CD14-positive monocyte (primary cell): ENCODE data around the gene PCDHA13. TPM values are rescaled to one million over a fixed set of nuclear protein-coding genes. Genes with fewer than 3 reads are reported as not detected.

Source experiments
- DNase-seq, 3 donors: peaks; one replicate each; pipeline ENCODE4 v3.0.0-alpha.2; 2011 to 2022
- H2AFZ ChIP-seq: 2 replicates; pipeline ENCODE4 v1.6.0; 2012; ENCODE audit warnings: mild to moderate bottlenecking, low read depth, low read length, inconsistent platforms; ENCODE audit not compliant: insufficient read depth, poor library complexity, severe bottlenecking
- H3K27ac ChIP-seq, 2 donors: 1 replicate in 1 of 2; 2 replicates in 1 of 2; pipeline ENCODE4 v1.5.1; 2012 to 2013; ENCODE audit warnings: low read length in 2 of 2, control low read depth in 1 of 2, inconsistent platforms in 1 of 2, low read depth in 1 of 2, mild to moderate bottlenecking in 1 of 2
- H3K27me3 ChIP-seq, 2 donors: one replicate each; pipeline versions ENCODE4 v1.6.0 to v1.6.1; 2011 to 2013; ENCODE audit warnings: low read length in 2 of 2; ENCODE audit not compliant: control insufficient read depth in 2 of 2, insufficient read depth in 2 of 2
- H3K36me3 ChIP-seq, 2 donors: replicated peaks in 1 of 2; 1 replicate in 1 of 2; 2 replicates in 1 of 2; pipeline versions ENCODE4 v1.5.1 to v1.6.1; 2012 to 2013; ENCODE audit warnings: low read length in 2 of 2, control low read depth in 1 of 2, inconsistent platforms in 1 of 2, mild to moderate bottlenecking in 1 of 2; ENCODE audit not compliant: insufficient read depth in 2 of 2, control insufficient read depth in 1 of 2
- H3K4me1 ChIP-seq, 2 donors: 1 replicate in 1 of 2; 2 replicates in 1 of 2; pipeline versions ENCODE4 v1.5.1 to v1.6.1; 2012 to 2013; ENCODE audit warnings: low read length in 2 of 2, control low read depth in 1 of 2, inconsistent platforms in 1 of 2, mild to moderate bottlenecking in 1 of 2, moderate library complexity in 1 of 2; ENCODE audit not compliant: insufficient read depth in 2 of 2, control insufficient read depth in 1 of 2
- H3K4me2 ChIP-seq: replicated peaks from 2 replicates; pipeline ENCODE3; 2012; ENCODE audit warnings: low read length, moderate library complexity, mild to moderate bottlenecking; ENCODE audit not compliant: poor library complexity, severe bottlenecking; ENCODE audit errors: extremely low read depth
- H3K4me3 ChIP-seq, 3 experiments: fragments of 200-600 bp in 1 of 3; sonication (generic) in 1 of 3; replicated peaks in 1 of 3; 1 replicate in 2 of 3; 2 replicates in 1 of 3; pipeline ENCODE4 v1.5.1; 2011 to 2013; ENCODE audit warnings: low read length in 3 of 3, mild to moderate bottlenecking in 3 of 3, control low read depth in 2 of 3, low read depth in 2 of 3, inconsistent platforms in 1 of 3, moderate library complexity in 1 of 3
- H3K79me2 ChIP-seq: 2 replicates; pipeline ENCODE4 v1.6.0; 2012; ENCODE audit warnings: mild to moderate bottlenecking, control low read depth, inconsistent platforms, low read length, moderate library complexity; ENCODE audit not compliant: insufficient read depth
- H3K9ac ChIP-seq: 2 replicates; pipeline ENCODE4 v1.6.0; 2017; ENCODE audit warnings: low read length, mild to moderate bottlenecking; ENCODE audit not compliant: insufficient read depth, poor library complexity, severe bottlenecking
- H3K9me3 ChIP-seq, 2 donors: replicated peaks in 1 of 2; 1 replicate in 1 of 2; 2 replicates in 1 of 2; pipeline versions ENCODE4 v1.5.1 to v1.6.1; 2012 to 2013; ENCODE audit warnings: low read length in 2 of 2, control low read depth in 1 of 2; ENCODE audit not compliant: control insufficient read depth in 1 of 2, insufficient read depth in 1 of 2
- H4K20me1 ChIP-seq: 2 replicates; pipeline ENCODE4 v1.6.0; 2012; ENCODE audit warnings: mild to moderate bottlenecking, low read length, control low read depth, moderate library complexity; ENCODE audit not compliant: insufficient read depth
- H3K27ac Mint-ChIP-seq, 7 donors: one replicate each; pipeline ENCODE4 v1.8.0; 2020; ENCODE audit warnings: mild to moderate bottlenecking in 7 of 7, mixed read lengths in 7 of 7, moderate library complexity in 6 of 7, inconsistent platforms in 2 of 7
- H3K27me3 Mint-ChIP-seq, 3 donors: one replicate each; pipeline ENCODE4 v1.8.0; 2021 to 2022; ENCODE audit warnings: low read depth in 3 of 3, mild to moderate bottlenecking in 3 of 3, mixed read lengths in 3 of 3, moderate library complexity in 3 of 3, inconsistent platforms in 1 of 3
- H3K36me3 Mint-ChIP-seq, 2 donors: one replicate each; pipeline ENCODE4 v1.8.0; 2020; ENCODE audit warnings: mixed read lengths in 2 of 2, inconsistent platforms in 1 of 2, mild to moderate bottlenecking in 1 of 2
- H3K4me1 Mint-ChIP-seq: one replicate; pipeline ENCODE4 v1.8.0; 2020; ENCODE audit warnings: mild to moderate bottlenecking, mixed read lengths
- H3K4me3 Mint-ChIP-seq, 2 donors: one replicate each; pipeline ENCODE4 v1.8.0; 2020; ENCODE audit warnings: mild to moderate bottlenecking in 2 of 2, mixed read lengths in 2 of 2, moderate library complexity in 1 of 2
- H3K9me3 Mint-ChIP-seq, 7 donors: one replicate each; pipeline ENCODE4 v1.8.0; 2020 to 2022; ENCODE audit warnings: mixed read lengths in 7 of 7, mild to moderate bottlenecking in 6 of 7, moderate library complexity in 6 of 7, inconsistent platforms in 2 of 7
- WGBS: methylation state at CpG from one replicate; pipeline ENCODE4 v1.1.5; 2013; ENCODE audit warnings: missing lambda C conversion rate; ENCODE audit not compliant: insufficient coverage; 5-methylcytosine and 5-hydroxymethylcytosine counted together
- intact Hi-C, 2 donors: fragments of 100-400 bp; cut with micrococcal nuclease; formaldehyde crosslinking; loops; one replicate each; pipeline versions ENCODE4 v1.15.0 to v1.15.1; 2023
- polyA plus RNA-seq, 3 donors: library from polyadenylated mRNA; depleted of rRNA in 1 of 3; unstranded in 2 of 3; stranded (reverse) in 1 of 3; fragments of 300-500 nt in 2 of 3; fragments of >200 nt in 1 of 3; fragmentation: Illumina TruSeq in 2 of 3; gene quantifications; 1 replicate in 2 of 3; 2 replicates in 1 of 3; pipeline ENCODE4 v1.2.3, GENCODE V29; 2012 to 2021
- TF ChIP-seq, protein P1 (sequence below): fragments of 200-600 bp; IDR thresholded peaks from one replicate; pipeline ENCODE4 v1.8.0; 2022; ENCODE audit warnings: antibody characterized with exemption, mild to moderate bottlenecking

Gene PCDHA13
- polyA plus RNA-seq, 3 donors = not detected

DNA sequence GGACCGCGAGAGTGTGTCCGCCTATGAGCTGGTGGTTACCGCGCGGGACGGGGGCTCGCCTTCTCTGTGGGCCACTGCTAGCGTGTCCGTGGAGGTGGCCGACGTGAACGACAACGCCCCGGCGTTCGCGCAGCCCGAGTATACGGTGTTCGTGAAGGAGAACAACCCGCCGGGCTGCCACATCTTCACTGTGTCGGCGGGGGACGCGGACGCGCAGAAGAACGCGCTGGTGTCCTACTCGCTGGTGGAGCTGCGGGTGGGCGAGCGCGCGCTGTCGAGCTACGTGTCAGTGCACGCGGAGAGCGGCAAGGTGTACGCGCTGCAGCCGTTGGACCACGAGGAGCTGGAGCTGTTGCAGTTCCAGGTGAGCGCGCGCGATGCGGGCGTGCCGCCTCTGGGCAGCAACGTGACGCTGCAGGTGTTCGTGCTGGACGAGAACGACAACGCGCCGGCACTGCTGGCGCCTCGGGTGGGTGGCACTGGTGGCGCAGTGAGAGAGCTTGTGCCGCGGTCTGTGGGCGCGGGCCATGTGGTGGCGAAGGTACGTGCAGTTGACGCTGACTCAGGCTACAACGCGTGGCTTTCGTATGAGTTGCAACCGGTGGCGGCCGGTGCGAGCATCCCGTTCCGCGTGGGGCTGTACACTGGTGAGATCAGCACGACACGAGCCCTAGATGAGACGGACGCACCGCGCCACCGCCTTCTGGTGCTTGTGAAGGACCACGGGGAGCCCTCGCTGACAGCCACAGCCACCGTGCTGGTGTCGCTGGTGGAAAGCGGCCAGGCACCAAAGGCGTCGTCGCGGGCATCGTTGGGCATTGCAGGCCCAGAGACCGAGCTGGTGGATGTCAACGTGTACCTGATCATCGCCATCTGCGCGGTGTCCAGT lies 46.1 kb upstream of the PCDHA13 start:
- peaks cover 26 to 53% of the 10 kb centered on the region in 2 donors for H3K9me3 ChIP-seq
- H3K27me3 ChIP-seq = peaks cover 0 to 13% of the 10 kb centered on the region in 2 donors
- H3K27ac ChIP-seq = no peak overlapping the region
- peaks cover 8 to 24% (median 18%) of the 10 kb centered on the region in 3 donors for H3K27me3 Mint-ChIP-seq
- no peak overlapping the region for H3K9ac ChIP-seq
- H3K4me1 ChIP-seq = no peaks in the 10 kb centered on the region
- intact Hi-C loops = no loop called here
- H3K4me2 ChIP-seq = no peak overlapping the region
- no peaks in the 10 kb centered on the region for H3K36me3 ChIP-seq
- H2AFZ ChIP-seq = no peak overlapping the region
- H3K9me3 Mint-ChIP-seq = peaks cover 24 to 48% (median 36%) of the 10 kb centered on the region in 7 donors
- no peaks in the 10 kb centered on the region for H3K4me1 Mint-ChIP-seq
- TF ChIP-seq, protein P1, sequence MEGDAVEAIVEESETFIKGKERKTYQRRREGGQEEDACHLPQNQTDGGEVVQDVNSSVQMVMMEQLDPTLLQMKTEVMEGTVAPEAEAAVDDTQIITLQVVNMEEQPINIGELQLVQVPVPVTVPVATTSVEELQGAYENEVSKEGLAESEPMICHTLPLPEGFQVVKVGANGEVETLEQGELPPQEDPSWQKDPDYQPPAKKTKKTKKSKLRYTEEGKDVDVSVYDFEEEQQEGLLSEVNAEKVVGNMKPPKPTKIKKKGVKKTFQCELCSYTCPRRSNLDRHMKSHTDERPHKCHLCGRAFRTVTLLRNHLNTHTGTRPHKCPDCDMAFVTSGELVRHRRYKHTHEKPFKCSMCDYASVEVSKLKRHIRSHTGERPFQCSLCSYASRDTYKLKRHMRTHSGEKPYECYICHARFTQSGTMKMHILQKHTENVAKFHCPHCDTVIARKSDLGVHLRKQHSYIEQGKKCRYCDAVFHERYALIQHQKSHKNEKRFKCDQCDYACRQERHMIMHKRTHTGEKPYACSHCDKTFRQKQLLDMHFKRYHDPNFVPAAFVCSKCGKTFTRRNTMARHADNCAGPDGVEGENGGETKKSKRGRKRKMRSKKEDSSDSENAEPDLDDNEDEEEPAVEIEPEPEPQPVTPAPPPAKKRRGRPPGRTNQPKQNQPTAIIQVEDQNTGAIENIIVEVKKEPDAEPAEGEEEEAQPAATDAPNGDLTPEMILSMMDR = no peak
- no peak overlapping the region for H3K4me3 ChIP-seq
- no peaks in the 10 kb centered on the region for H4K20me1 ChIP-seq
- no peak overlapping the region for H3K27ac Mint-ChIP-seq
- peak overlapping the region in 1 of 2 donors; percentile 46 for H3K4me3 Mint-ChIP-seq
- no peak for DNase-seq
- H3K36me3 Mint-ChIP-seq = peaks cover 0 to 7% of the 10 kb centered on the region in 2 donors
- WGBS = 43% methylated on average over 103 of the region's 103 CpGs
- no peaks in the 10 kb centered on the region for H3K79me2 ChIP-seq

DNA sequence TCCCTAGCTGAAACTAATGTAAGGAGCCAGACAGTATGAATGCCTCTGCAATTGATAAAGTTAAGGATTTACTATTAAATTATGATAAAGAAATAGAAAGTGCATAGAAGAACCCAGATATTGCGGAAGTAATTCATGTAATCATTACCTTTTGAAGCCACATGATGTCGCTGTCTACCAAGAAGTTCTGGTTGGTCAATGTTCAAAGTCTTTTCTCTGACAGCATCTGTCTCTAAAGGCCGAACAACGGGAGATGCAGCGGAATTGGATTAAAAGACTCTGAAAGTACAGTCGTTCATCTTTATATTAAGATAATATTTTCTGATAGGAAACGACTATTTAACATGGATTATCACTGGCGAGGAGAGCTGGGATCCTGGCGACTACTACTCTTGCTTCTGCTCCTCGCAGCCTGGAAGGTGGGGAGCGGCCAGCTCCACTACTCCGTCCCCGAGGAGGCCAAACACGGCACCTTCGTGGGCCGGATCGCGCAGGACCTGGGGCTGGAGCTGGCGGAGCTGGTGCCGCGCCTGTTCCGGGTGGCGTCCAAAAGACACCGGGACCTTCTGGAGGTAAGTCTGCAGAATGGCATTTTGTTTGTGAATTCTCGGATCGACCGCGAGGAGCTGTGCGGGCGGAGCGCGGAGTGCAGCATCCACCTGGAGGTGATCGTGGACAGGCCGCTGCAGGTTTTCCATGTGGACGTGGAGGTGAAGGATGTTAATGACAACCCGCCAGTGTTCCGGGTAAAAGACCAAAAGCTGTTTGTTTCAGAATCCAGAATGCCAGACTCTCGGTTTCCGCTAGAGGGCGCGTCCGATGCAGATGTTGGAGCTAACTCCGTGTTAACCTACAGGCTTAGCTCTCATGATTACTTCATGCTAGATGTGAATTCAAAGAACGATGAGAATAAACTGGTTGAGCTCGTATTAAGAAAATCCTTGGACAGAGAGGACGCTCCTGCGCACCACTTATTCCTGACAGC lies 40.7 kb upstream of the PCDHA13 start, which contains the start of gene PCDHA8:
Gene PCDHA8, plus strand, starts transcription at position 210 of the 985 bp plus-strand sequence. Its CDS starts 135 bp downstream, at position 345.
- Mint-ChIP-seq H3K4me1 (no peaks in the 10 kb centered on the region), H3K9me3 (peaks cover 26 to 48% (median 34%) of the 10 kb centered on the region in 7 donors), H3K36me3 (no peaks in the 10 kb centered on the region), H3K4me3 (no peak within 1 kb of the TSS), H3K27ac (no peak within 1 kb of the TSS), H3K27me3 (peaks cover 3 to 23% (median 12%) of the 10 kb centered on the region in 3 donors)
- intact Hi-C loops = no loop called here
- peaks cover 34 to 41% of the 10 kb centered on the region in 2 donors for H3K9me3 ChIP-seq
- H3K4me3 ChIP-seq = no peak within 1 kb of the TSS
- no peaks in the 10 kb centered on the region for H3K4me1 ChIP-seq
- H2AFZ ChIP-seq = no peak within 1 kb of the TSS
- TF ChIP-seq, protein P1 = no peak
- H4K20me1 ChIP-seq = no peaks in the 10 kb centered on the region
- H3K79me2 ChIP-seq = no peaks in the 10 kb centered on the region
- no peak within 1 kb of the TSS for H3K9ac ChIP-seq
- DNase-seq = no peak
- no peak within 1 kb of the TSS for H3K4me2 ChIP-seq
- WGBS = 30% methylated on average over 24 of the region's 47 CpGs
- H3K36me3 ChIP-seq = no peaks in the 10 kb centered on the region
- H3K27ac ChIP-seq = no peak within 1 kb of the TSS
- peaks cover 0 to 2% of the 10 kb centered on the region in 2 donors for H3K27me3 ChIP-seq
